Panc1 (cell line): ENCODE measurements around the gene JPH2.

Source experiments
- CTCF ChIP-seq: fragments of 450-650 bp; IDR thresholded peaks from 2 replicates; pipeline ENCODE4 v1.5.1; 2017; ENCODE audit warnings: mild to moderate bottlenecking
- POLR2AphosphoS5 ChIP-seq: IDR thresholded peaks from 2 replicates; pipeline ENCODE4 v1.6.1; 2012; ENCODE audit warnings: mild to moderate bottlenecking, low read depth, low read length, moderate library complexity
- REST ChIP-seq, 2 experiments: IDR thresholded peaks; 2 replicates each; pipeline ENCODE4 v1.6.1; 2011 to 2012; ENCODE audit warnings: low read depth in 2 of 2, control low read depth in 1 of 2, low read length in 1 of 2, mild to moderate bottlenecking in 1 of 2, moderate library complexity in 1 of 2; ENCODE audit not compliant: insufficient read depth in 1 of 2
- SIN3A ChIP-seq: IDR thresholded peaks from 2 replicates; pipeline ENCODE4 v1.6.1; 2012; ENCODE audit warnings: low read depth, mild to moderate bottlenecking, low read length, moderate library complexity, borderline replicate concordance; ENCODE audit not compliant: insufficient read depth

- no peak for TF ChIP-seq CTCF
- no peak for TF ChIP-seq SIN3A
- TF ChIP-seq REST (IDR thresholded peaks at IDR 0.05; ENCODE audit: insufficient read depth in 1 of 2, low read depth in 2 of 2, low read length in 1 of 2), result no peak
- TF ChIP-seq POLR2AphosphoS5, result no peak
These were observed 6.2 kb downstream of the JPH2 start for GRCh38 chr20:44180814-44181213.
